GM21381 (cell line): Measurements from ENCODE around the gene GLI2.

Experiments used
- ATAC-seq: cut with Tn5 transposase; IDR thresholded peaks from one replicate; pipeline ENCODE4 v1.9.1; 2021; ENCODE audit warnings: mild to moderate bottlenecking, moderate library complexity; ENCODE audit not compliant: unreplicated experiment

The GLI2 gene

DNA sequence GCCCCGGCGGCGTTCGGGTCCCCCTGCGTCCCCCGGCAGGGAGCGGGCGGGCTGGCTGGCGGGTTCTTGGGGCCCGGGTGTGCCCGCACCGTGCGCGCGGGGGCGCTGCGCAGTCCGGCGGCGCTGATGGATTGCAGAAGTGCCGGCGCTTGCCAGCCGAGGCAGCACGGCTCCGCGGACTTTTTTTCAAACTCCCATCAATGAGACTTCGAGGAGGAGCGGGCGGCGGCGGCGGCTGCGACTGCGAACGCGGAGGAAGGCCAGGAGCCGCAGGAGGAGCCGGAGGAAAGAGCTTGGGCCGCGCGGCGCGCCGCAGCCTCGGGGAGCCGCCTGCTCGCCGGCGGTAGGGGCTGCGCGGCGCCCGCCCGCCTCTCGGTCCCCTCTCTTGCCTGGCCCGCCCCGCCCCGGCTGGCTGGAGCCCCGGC is at the start of gene GLI2:
GLI2 (plus strand) TSS at position 123 of the 425 bp plus-strand sequence. CDS start 61,453 bp downstream, outside the sequence.
- ATAC-seq, result no peak

GRCh38 chr2:120685974-120686297 is 49.7 kb upstream of the GLI2 start:
- ATAC-seq, result no peak

- no peak for ATAC-seq
Observed at GRCh38 chr2:120686511-120687168, 49.0 kb upstream of the GLI2 start.

DNA sequence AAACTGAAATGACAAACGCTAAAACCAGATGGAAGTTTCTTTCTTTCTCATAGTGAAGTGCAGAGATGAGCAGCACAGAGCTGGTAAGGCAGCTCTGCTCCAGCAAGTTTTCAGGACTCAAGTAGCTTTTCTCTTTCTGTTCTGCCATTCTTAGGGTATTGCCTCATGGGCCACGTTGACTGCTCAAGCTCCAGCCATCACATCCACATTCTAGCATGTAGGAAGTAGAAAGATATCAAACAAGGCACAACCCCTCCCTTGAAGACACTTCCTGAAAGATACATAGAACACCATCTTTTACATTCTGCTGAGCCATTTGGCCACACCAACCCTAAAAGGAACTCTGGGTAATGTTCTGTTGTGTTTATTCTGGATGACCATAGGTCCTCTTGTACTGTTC is 48.5 kb upstream of the GLI2 start:
- no peak for ATAC-seq

- no peak for ATAC-seq
Observed at GRCh38 chr2:120690521-120690920, 45.1 kb upstream of the GLI2 start.

- no peak for ATAC-seq
Observed at GRCh38 chr2:120691410-120691809, 44.3 kb upstream of the GLI2 start.

- ATAC-seq, result no peak
Observed at GRCh38 chr2:120692691-120693090, 43.0 kb upstream of the GLI2 start.

- ATAC-seq, result no peak
Observed at GRCh38 chr2:120693121-120693520, 42.5 kb upstream of the GLI2 start.

DNA sequence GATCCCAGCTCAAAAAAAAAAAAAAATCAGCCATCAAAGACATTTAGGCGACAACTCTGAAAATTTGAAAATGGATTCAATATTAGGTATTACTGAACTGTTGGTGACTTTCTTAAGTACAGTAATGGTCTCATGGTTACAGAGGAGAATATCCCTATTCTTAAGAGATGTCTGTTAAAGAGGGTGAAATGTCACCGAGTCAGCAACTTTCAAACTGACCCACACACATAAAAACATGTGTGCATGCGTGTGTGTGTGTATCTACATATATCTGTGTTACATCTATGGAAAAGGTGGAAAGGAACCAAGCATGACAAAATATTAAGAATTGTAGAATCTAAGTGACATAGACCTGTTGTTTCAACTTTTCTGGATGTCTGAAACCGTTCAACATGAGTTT is 41.6 kb upstream of the GLI2 start:
- no peak for ATAC-seq

GRCh38 chr2:120697471-120697870 is 38.2 kb upstream of the GLI2 start:
- no peak for ATAC-seq

GRCh38 chr2:120699292-120699691 is 36.4 kb upstream of the GLI2 start:
- ATAC-seq, result no peak

DNA sequence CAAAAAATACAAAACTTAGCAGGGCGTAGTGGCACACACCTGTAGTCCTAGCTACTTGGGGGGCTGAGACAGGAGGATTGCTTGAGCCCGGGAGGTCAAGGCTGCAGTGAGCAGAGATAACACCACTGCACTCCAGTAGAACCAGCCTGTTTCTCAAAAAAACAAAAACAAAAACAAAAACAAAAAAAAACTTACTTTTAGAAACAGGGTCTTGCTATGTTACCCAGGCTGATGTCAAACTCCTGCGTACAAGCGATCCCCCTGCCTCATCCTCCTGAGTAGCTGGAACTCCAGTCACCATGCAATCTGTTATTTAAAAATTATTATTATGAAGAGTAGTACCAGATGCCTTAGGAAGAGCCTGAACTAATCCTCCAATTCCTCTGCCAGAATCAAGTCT is 35.0 kb upstream of the GLI2 start:
- no peak for ATAC-seq

- no peak for ATAC-seq
Observed at GRCh38 chr2:120701096-120701495, 34.6 kb upstream of the GLI2 start.

- no peak for ATAC-seq
Observed at GRCh38 chr2:120701499-120701898, 34.2 kb upstream of the GLI2 start.

- no peak for ATAC-seq
Observed at GRCh38 chr2:120702061-120702460, 33.6 kb upstream of the GLI2 start.

GRCh38 chr2:120702801-120703200 is 32.9 kb upstream of the GLI2 start:
- ATAC-seq, result no peak

GRCh38 chr2:120703330-120703994 is 32.2 kb upstream of the GLI2 start:
- ATAC-seq, result no peak

GRCh38 chr2:120704696-120705095 is 31.0 kb upstream of the GLI2 start:
- no peak for ATAC-seq

- ATAC-seq, result no peak
Observed at GRCh38 chr2:120707816-120708215, 27.9 kb upstream of the GLI2 start.

DNA sequence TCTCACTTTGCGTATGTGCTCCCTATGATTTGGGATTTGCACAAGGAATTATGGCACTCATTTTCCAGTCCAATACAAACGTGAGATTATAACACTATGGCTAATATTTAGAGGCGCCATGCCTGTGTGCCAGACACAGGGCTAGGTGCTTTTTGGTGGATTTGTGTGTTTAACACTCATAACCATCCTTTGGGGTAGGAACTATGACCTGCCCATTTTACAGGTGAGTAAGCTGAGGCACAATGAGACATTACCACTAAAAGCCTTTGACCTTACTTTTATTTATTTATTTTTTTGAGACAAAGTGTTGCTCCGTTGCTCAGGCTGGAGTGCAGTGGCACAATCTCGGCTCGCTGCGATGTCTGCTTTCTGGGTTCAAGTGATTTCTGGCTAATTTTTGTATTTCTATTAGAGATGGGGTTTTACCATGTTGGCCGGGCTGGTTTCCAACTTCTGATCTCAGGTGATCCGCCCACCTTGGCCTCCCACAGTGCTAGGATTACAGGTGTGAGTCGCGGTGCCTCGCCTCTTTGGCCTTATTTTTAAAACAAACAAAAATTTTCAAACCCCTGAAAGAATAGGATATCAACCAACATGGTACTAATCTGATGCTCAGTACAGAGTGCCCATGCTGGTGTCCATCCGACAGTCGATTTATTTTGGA is 26.6 kb upstream of the GLI2 start:
- ATAC-seq, result no peak

- no peak for ATAC-seq
Observed at GRCh38 chr2:120709608-120710041, 26.0 kb upstream of the GLI2 start.

DNA sequence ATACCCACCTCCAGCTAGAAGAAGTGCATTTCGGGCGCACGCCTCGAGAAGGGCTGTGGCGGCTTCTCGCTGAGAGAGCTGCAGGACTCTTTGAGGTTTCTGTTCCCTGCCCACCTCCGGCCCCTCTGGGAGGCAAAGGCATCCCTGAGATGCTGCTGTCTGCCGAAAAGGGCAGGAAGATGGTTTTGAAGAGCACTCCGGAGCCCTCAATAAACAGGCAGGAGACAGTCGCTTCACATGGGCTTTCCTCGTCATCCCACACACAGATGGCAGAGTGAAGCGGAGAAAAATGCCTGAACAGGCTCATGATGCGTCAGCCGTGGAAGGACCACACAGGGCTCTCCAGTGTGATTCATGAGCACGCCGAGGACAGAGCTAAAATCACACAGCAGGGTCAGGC is 25.4 kb upstream of the GLI2 start:
- no peak for ATAC-seq
